Eye (tissue), 1 donor: ENCODE data around the gene PARD3.
"Not testable (repeated sequence)": the region's sequence is repeated elsewhere in the genome, so short reads cannot be mapped to it uniquely, and the experiment has no call there.

ENCODE experiments used
- DNase-seq: peaks from one replicate; pipeline ENCODE4 v3.0.0-alpha.2; 2015

PARD3 gene

DNA sequence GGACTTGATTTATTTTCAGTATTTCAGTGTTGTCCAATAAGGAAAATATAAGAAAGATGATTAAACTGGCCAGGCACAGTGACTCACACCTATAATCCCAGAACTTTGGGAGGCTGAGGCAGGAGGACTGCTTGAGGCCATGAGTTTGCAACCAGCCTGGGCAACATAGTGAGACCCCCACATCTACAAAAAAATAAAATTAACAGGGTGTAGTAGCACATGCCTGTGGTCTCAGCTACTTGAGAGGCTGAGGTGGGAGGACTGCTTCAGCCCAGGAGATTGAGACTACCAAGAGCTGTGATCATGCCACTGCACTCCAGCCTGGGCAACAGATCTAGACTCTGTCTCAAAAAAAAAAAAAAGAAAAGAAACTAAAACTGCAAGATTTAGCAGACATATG, 138.0 kb downstream of the PARD3 start:
- DNase-seq = no peak

DNA sequence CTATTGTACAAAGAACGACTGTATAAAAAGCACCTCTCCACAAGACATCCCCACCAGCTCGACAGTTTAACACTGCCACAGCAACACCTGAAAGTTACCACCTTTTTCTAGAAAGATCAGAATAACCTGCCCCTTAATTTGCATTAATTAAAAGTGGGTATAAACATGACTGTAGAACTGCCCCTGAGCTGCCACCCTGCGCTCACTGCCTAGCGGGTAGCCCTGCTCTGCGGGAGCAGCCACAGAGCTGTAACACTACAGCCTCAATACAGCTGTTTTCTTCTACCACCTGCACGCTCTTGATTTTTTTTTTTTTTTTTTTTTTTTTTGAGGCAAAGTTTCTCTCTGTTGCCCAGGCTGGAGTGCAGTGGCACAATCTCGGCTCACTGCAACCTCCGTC, 140.9 kb downstream of the PARD3 start:
- DNase-seq = no peak

GRCh38 chr10:34670081-34670480, 145.0 kb downstream of the PARD3 start:
- no peak for DNase-seq

GRCh38 chr10:34669079-34669478, 146.0 kb downstream of the PARD3 start:
- DNase-seq = no peak

DNA sequence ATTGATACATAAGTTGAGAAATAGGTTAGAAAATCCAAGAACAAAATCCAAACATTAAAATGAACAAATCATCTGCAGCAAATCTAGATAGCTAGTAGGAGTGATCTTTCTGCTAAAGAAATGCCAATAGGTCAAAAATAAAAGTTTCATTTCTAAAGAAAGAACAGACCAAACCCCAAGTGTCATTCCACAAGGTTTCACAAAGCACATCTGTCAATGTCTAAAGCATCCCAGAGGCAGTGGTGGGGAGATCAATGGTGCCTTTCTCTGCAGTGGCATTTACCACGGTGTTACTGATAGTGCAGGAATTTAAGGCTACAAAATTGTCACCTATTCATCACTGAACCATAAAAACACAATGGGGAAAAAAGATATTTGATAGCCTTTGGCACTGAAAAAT, 147.9 kb downstream of the PARD3 start:
- DNase-seq = no peak

DNA sequence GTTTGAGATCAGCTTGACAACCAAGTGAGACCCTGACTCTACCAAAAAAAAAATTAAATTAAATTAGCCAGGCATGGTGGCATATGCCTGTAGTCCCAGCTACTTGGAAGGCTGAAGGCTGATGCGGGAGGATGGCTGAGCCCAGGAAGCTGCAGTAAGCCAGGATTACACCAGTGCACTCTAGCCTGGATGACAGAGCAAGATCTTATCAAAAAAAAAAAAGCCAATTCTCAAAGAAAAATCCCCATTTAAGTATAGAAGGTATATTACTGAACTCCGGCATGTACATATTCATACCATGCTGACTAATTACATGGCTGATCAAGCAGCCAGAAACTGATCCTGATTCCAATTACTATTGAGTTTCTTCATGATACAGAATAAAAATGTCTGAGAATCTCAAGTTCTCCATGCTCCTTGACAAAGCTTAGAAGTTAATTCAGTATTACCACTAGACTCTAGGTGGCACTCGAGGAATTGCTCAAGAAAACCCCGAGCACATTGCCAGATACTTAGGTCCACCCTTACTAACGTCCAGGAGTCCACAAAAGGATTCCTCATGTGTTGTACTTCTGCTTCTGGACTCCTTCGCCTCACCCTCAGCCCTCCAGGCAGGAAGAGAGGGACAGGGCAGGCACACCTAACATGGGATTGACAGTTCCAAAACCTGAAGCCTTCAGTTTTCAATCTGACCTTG, 148.9 kb downstream of the PARD3 start:
- peak; percentile 88 for DNase-seq

DNA sequence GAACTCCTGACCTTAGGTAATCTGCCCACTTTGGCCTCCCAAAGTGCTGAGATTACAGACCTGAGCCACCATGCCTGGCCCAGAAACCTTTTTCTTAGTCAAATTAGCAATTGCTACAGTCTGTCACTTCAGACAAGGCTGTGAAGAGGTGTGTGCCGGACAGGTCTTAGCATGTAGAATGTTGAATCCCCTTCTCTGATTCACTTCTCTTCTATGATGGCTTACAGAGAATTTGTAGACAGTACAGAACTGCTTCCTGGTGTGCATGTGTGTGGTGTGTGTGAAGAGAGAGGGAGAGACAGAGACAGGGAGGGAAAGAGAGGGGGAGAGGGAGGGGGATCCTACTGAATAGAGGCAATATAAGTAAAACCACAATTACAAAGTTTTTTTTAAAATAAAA, 150.4 kb downstream of the PARD3 start:
- no peak for DNase-seq

DNA sequence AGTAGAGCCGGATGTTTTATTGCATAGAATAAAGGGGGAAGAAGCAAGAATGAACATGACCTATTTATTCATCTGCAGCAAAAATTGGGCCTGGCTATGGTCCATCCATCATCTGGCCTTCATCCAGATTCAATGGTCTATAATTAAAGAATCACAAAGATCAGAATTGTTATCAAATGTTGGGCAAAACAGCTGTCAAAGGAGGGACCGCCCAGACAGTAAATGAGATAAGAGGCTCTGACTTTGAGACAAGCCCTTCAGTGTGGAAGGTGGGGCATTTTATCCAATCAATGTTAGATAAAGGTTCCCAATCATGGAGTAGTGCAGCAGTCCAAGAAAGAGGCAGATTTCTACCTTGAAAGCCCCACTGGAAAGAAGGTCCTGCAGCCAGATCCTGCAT, 153.5 kb downstream of the PARD3 start:
- DNase-seq = no peak

DNA sequence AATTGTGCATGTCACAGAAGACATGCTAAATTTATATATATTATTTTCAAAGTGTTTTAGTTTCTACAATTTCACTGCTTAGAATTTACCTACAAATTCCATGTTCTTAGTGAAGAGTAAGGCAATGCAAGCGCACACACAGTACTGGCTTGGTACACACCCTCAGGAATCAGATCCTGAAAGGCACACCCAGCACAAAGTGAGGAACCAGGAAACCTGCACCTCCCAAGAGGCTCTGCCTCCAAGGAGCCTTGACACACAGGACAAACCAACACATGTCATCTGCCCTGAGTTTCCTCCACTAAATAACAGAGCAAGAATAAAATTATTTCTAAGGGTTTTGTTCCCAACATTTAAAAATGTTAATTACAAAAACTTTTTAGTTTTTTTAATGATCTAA, 156.2 kb downstream of the PARD3 start:
- no peak for DNase-seq

DNA sequence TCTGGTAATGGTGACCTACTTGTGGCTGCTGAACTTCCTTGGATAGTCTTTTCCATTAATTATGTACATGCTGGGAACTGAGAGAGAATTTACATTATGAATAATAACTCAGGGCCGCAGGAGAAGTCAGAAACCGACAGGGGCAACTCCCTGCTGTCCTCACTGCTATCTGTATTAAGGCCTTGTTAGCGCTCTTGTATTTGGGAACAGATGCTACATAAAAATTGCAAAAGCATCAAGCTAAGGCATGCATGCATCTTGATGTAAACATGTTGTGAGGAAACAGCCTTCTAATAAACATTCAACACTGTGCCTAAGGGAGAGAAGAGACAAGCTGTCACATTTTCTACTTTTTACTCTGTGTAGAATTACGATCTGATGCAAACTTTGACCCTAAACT, 158.4 kb downstream of the PARD3 start:
- DNase-seq = no peak

- DNase-seq = peak; percentile 89
Measured at GRCh38 chr10:34655286-34656170, 159.6 kb downstream of the PARD3 start.

GRCh38 chr10:34654211-34654610, 160.9 kb downstream of the PARD3 start:
- no peak for DNase-seq

DNA sequence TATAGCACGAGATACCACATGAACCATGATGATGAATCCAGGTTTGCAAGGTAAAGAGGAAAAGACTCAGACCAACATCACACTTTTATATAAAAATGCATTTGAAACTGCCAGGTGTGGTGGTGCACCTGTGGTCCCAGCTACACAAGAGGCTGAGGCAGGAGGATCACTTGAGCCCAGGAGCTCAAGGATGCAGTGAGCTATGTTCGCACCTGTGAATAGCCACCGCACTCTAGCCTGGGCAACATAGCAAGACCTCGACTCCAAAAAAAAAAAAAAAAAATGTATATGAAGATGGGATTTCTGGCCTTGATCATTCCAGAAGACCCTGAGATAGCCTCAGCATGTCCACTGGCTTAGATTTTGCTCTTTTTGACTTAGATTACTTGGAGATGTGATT, 161.6 kb downstream of the PARD3 start:
- DNase-seq = no peak

GRCh38 chr10:34651416-34652195, 163.5 kb downstream of the PARD3 start:
- no peak for DNase-seq

DNA sequence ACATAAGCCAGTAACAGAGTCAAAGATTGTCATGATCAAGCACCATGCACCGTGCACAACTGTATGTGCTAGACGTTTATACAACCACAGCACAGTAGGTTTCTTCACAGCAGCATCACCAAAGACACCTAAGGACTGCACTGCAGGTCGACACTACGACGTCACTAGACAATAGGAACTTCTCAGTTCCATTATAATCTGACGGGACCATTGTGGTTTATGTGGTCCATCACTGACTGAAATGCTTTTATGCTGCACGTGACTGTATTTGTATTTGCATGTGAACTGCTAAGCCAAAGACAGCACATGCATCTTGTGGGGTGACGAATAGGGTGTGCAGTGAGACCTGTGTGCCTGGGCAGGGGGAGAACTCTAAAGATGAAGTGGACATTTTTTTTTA, 164.9 kb downstream of the PARD3 start:
- DNase-seq = no peak

GRCh38 chr10:34649385-34649784, 165.7 kb downstream of the PARD3 start:
- DNase-seq = no peak

DNA sequence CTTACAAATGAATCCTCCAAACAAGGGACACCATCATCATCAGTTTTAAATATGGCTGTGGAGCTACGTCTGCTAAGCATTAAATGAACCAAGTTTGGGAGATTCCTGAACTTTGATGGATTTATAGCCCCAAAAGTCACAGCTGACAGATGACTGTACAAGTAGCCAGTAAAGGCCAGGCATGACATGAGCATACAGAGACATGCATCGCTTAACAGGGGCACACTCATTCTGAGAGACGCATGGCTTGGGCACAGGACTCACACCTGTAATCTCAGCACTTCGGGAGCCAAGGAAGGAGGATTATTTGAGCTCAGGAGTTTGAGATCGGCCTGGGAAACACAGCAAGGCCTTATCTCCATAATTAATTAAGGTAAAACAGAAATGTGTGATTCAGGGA, 166.2 kb downstream of the PARD3 start:
- DNase-seq = no peak

GRCh38 chr10:34647875-34648865, 166.9 kb downstream of the PARD3 start:
- no peak for DNase-seq

GRCh38 chr10:34647160-34647559, 167.9 kb downstream of the PARD3 start:
- no peak for DNase-seq

GRCh38 chr10:34646331-34646730, 168.8 kb downstream of the PARD3 start:
- DNase-seq = no peak

DNA sequence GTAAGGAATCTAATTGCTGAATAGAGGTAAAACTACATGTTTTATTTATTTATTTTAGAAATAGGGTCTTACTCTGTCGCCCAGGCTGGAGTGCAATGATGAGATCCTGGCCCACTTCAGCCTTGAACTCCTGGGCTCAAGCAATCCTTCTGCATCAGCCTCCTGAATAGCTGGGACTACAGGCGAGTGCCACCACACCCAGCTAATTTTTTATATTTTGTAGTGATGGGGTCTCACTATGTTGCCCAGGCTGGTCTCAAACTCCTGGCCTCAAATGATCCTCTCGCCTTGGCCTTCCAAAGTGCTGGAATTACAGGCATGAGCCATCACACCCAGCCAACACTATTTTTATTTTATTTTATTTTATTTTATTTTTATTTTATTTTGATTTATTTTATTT, 170.3 kb downstream of the PARD3 start:
- not testable (repeated sequence) for DNase-seq

- DNase-seq = peak; percentile 77
Measured at GRCh38 chr10:34644224-34644623, 170.9 kb downstream of the PARD3 start.
